Testis (tissue), 2 donors: ENCODE data around the gene SLC24A3.

Experiments
- CTCF ChIP-seq, 3 experiments: fragments of 450-650 bp in 2 of 3; fragments of 200-600 bp in 1 of 3; sonication (generic) in 1 of 3; IDR thresholded peaks; one replicate each; pipeline ENCODE4 v1.5.1; 2016 to 2019; ENCODE audit warnings: antibody characterized with exemption in 3 of 3, mild to moderate bottlenecking in 2 of 3, moderate library complexity in 1 of 3
- POLR2A ChIP-seq: fragments of 450-650 bp; IDR thresholded peaks from one replicate; pipeline ENCODE4 v1.6.1; 2017; ENCODE audit warnings: antibody characterized with exemption, mild to moderate bottlenecking, moderate library complexity

- TF ChIP-seq CTCF (IDR thresholded peaks at IDR 0.05) (no peak), POLR2A (no peak)
Observed at GRCh38 chr20:19449051-19449450, 236.6 kb downstream of the SLC24A3 start.
